ENCODE measurements around the gene KASH5.

- TF ChIP-seq ZNF169 (tag by site-specific recombination; IDR thresholded peaks at IDR 0.05) (no peak), CTCF (tag by site-specific recombination; IDR thresholded peaks at IDR 0.05) (no peak), ZNF560 (tag by site-specific recombination; IDR thresholded peaks at IDR 0.05; ENCODE audit: borderline replicate concordance) (no peak), ZNF660 (tag by site-specific recombination; IDR thresholded peaks at IDR 0.05) (no peak), ZBTB7A (tag by site-specific recombination; IDR thresholded peaks at IDR 0.05; ENCODE audit: low read depth) (no peak), ELK4 (IDR thresholded peaks at IDR 0.05; ENCODE audit: borderline replicate concordance, low read depth, low read length) (no peak), ZNF362 (tag by site-specific recombination; IDR thresholded peaks at IDR 0.05) (no peak), ZNF600 (tag by site-specific recombination; IDR thresholded peaks at IDR 0.05) (no peak), ZNF776 (tag by site-specific recombination; IDR thresholded peaks at IDR 0.05; ENCODE audit: borderline replicate concordance) (no peak), ZNF449 (tag by site-specific recombination; IDR thresholded peaks at IDR 0.05) (no peak), AEBP2 (tag by site-specific recombination; IDR thresholded peaks at IDR 0.05; ENCODE audit: borderline replicate concordance) (no peak), YY1 (tag by site-specific recombination; IDR thresholded peaks at IDR 0.05) (no peak), ZNF580 (tag by site-specific recombination; IDR thresholded peaks at IDR 0.05) (no peak)
These were observed 50.2 kb downstream of the KASH5 start for GRCh38 chr19:49438261-49438660.

Data from HEK293 (cell line).